Natural killer cell treated with Interleukin-12 subunit alpha and Interleukin-12 subunit beta and Interleukin-15 and Interleukin-18, amount 100 ng/mL, for 72 hours (primary cell): Measurements from ENCODE around the gene CISH. TPM values are rescaled to one million over a fixed set of nuclear protein-coding genes. Genes with fewer than 3 reads are reported as not detected.

ENCODE experiments used
- ATAC-seq, 2 donors: fragments of 150-1000 bp; cut with Tn5 transposase in 1 of 2; sonication (Bioruptor Pico), chemical (Tn5 transposase) in 1 of 2; 2 replicates each; pipeline ENCODE4 v1.10.0; 2021
- DNase-seq: peaks from one replicate; pipeline ENCODE4 v3.0.0; 2022; ENCODE audit warnings: low spot score
- H3K27ac Mint-ChIP-seq, 2 donors: 1 replicate in 1 of 2; 2 replicates in 1 of 2; pipeline ENCODE4 v1.8.0; 2022; ENCODE audit warnings: mixed read lengths in 2 of 2, mild to moderate bottlenecking in 1 of 2, moderate library complexity in 1 of 2
- H3K27me3 Mint-ChIP-seq, 2 donors: 1 replicate in 1 of 2; 2 replicates in 1 of 2; pipeline ENCODE4 v1.8.0; 2022; ENCODE audit warnings: mixed read lengths in 2 of 2
- H3K36me3 Mint-ChIP-seq: one replicate; pipeline ENCODE4 v1.8.0; 2022; ENCODE audit warnings: mixed read lengths
- H3K4me1 Mint-ChIP-seq, 2 donors: 1 replicate in 1 of 2; 2 replicates in 1 of 2; pipeline ENCODE4 v1.8.0; 2022; ENCODE audit warnings: low read depth in 2 of 2, mixed read lengths in 2 of 2, mild to moderate bottlenecking in 1 of 2
- H3K4me3 Mint-ChIP-seq: one replicate; pipeline ENCODE4 v1.8.0; 2022; ENCODE audit warnings: mixed read lengths
- H3K9me3 Mint-ChIP-seq: 2 replicates; pipeline ENCODE4 v1.8.0; 2022; ENCODE audit warnings: mixed read lengths
- total RNA-seq, 2 donors: library from RNA; stranded (reverse); gene quantifications; one replicate each; pipeline ENCODE4 v1.2.3, GENCODE V29; 2022

Gene CISH
- total RNA-seq, 2 donors from 2014 or later = 146 to 151 TPM

GRCh38 chr3:50650018-50650417 lies 38.4 kb upstream of the CISH start:
- ATAC-seq (no peak), DNase-seq (no peak)
- Mint-ChIP-seq H3K4me1 (peaks cover 4 to 10% of the 10 kb centered on the region in 2 donors), H3K27me3 (no peaks in the 10 kb centered on the region), H3K9me3 (no peaks in the 10 kb centered on the region), H3K36me3 (no peaks in the 10 kb centered on the region), H3K27ac (peak overlapping the region in 1 of 2 donors; percentile 57), H3K4me3 (no peak overlapping the region)

DNA sequence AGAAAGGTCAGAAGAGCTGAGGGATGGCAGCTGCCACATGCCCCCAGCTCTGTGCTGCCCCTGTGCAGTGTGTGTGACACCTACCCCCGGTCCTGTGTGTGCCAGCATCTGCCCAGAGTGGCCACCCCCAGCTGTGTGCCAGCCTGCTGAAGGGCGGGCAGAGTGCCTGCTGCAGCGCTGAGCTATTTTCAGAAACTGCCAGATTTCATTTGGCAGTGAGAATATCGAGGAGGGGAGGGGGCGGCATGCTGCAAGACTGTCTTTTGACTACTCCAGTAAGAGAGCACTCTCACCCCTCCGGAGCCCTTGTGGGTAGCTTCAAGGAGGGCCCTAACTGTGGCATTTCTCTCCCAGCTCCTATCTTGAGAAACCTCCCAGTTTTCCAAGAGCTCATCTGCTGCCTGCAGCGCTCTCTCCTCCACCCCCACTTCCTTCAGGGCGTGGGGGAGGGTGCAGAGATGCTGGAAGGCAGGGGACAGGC lies 37.9 kb upstream of the CISH start:
- ATAC-seq = no peak
- DNase-seq = no peak
- Mint-ChIP-seq H3K36me3 (no peaks in the 10 kb centered on the region), H3K27ac (peak overlapping the region in 1 of 2 donors; percentile 57), H3K27me3 (no peaks in the 10 kb centered on the region), H3K4me1 (peaks cover 4 to 5% of the 10 kb centered on the region in 2 donors), H3K9me3 (no peaks in the 10 kb centered on the region), H3K4me3 (no peak overlapping the region)

GRCh38 chr3:50648944-50649343 lies 37.4 kb upstream of the CISH start:
- Mint-ChIP-seq H3K4me3 (no peak overlapping the region), H3K36me3 (no peaks in the 10 kb centered on the region), H3K27ac (no peak overlapping the region), H3K4me1 (peaks cover 4 to 5% of the 10 kb centered on the region in 2 donors), H3K27me3 (no peaks in the 10 kb centered on the region), H3K9me3 (no peaks in the 10 kb centered on the region)
- DNase-seq = no peak
- ATAC-seq = no peak

- Mint-ChIP-seq H3K36me3 (no peaks in the 10 kb centered on the region), H3K27ac (no peak overlapping the region), H3K4me1 (peaks cover 4 to 5% of the 10 kb centered on the region in 2 donors), H3K4me3 (no peak overlapping the region), H3K9me3 (no peaks in the 10 kb centered on the region), H3K27me3 (no peaks in the 10 kb centered on the region)
- DNase-seq (no peak), ATAC-seq (no peak)
These were observed 36.7 kb upstream of the CISH start for GRCh38 chr3:50648313-50648712.

- DNase-seq (no peak), ATAC-seq (no peak)
- Mint-ChIP-seq H3K36me3 (peaks cover 6% of the 10 kb centered on the region), H3K4me3 (no peak overlapping the region), H3K27ac (no peak overlapping the region), H3K27me3 (no peaks in the 10 kb centered on the region), H3K4me1 (peaks cover 4 to 7% of the 10 kb centered on the region in 2 donors), H3K9me3 (no peaks in the 10 kb centered on the region)
These were observed 33.8 kb upstream of the CISH start for GRCh38 chr3:50645378-50645777.

- no peak overlapping the region for H3K27ac Mint-ChIP-seq
- H3K4me3 Mint-ChIP-seq = no peak overlapping the region
- H3K27me3 Mint-ChIP-seq = no peaks in the 10 kb centered on the region
- peaks cover 6% of the 10 kb centered on the region for H3K36me3 Mint-ChIP-seq
- DNase-seq (no peak), ATAC-seq (no peak)
- peaks cover 4 to 7% of the 10 kb centered on the region in 2 donors for H3K4me1 Mint-ChIP-seq
- no peaks in the 10 kb centered on the region for H3K9me3 Mint-ChIP-seq
These were observed 33.0 kb upstream of the CISH start for GRCh38 chr3:50644561-50644960.

- ATAC-seq = peak in 1 of 2 donors; percentile 7
- Mint-ChIP-seq H3K27me3 (no peaks in the 10 kb centered on the region), H3K36me3 (peaks cover 6% of the 10 kb centered on the region), H3K27ac (no peak overlapping the region), H3K4me1 (peaks cover 13 to 18% of the 10 kb centered on the region in 2 donors), H3K9me3 (no peaks in the 10 kb centered on the region), H3K4me3 (no peak overlapping the region)
- DNase-seq = no peak
These were observed 30.8 kb upstream of the CISH start for GRCh38 chr3:50642382-50642781.

GRCh38 chr3:50639055-50639494 lies 27.5 kb upstream of the CISH start:
- Mint-ChIP-seq H3K27me3 (no peaks in the 10 kb centered on the region), H3K27ac (peak overlapping the region in 1 of 2 donors; percentile 51), H3K4me1 (peaks cover 26 to 34% of the 10 kb centered on the region in 2 donors), H3K36me3 (peaks cover 6% of the 10 kb centered on the region), H3K4me3 (no peak overlapping the region), H3K9me3 (no peaks in the 10 kb centered on the region)
- ATAC-seq (no peak), DNase-seq (no peak)

- Mint-ChIP-seq H3K27me3 (no peaks in the 10 kb centered on the region), H3K4me3 (no peak overlapping the region), H3K27ac (peak overlapping the region; percentile 38 to 51), H3K36me3 (peaks cover 6% of the 10 kb centered on the region), H3K9me3 (no peaks in the 10 kb centered on the region), H3K4me1 (peaks cover 37 to 45% of the 10 kb centered on the region in 2 donors)
- no peak for ATAC-seq
- DNase-seq = no peak
These were observed 26.4 kb upstream of the CISH start for GRCh38 chr3:50637945-50638344.

- DNase-seq (no peak), ATAC-seq (no peak)
- Mint-ChIP-seq H3K9me3 (no peaks in the 10 kb centered on the region), H3K4me3 (no peak overlapping the region), H3K27ac (peak overlapping the region; percentile 38 to 51), H3K27me3 (no peaks in the 10 kb centered on the region), H3K36me3 (peaks cover 6% of the 10 kb centered on the region), H3K4me1 (peaks cover 46 to 55% of the 10 kb centered on the region in 2 donors)
These were observed 25.4 kb upstream of the CISH start for GRCh38 chr3:50637011-50637410.

DNA sequence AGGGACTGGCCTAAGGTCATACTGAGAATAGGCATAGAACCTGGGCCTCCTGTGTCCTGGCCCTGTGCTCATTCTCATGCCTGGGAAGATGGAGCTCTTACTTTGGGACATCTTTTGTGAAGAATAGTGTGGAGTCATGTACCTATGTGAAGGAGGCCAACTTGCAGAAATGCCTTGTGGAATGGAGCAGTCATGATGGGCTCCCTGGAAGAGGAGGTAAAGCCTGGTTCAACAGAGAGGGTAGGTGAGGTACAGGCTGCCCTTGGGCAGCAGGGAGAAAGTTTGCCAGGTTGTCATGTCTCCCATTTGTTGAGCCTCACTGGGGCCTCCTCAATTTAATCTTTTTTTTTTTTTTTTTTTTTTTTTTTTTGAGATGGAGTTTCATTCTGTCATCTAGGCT lies 23.5 kb upstream of the CISH start:
- Mint-ChIP-seq H3K4me1 (peaks cover 66 to 70% of the 10 kb centered on the region in 2 donors), H3K27ac (no peak overlapping the region), H3K36me3 (no peaks in the 10 kb centered on the region), H3K27me3 (no peaks in the 10 kb centered on the region), H3K4me3 (no peak overlapping the region), H3K9me3 (no peaks in the 10 kb centered on the region)
- no peak for ATAC-seq
- no peak for DNase-seq

- Mint-ChIP-seq H3K27ac (peak overlapping the region; percentile 82 to 83), H3K9me3 (no peaks in the 10 kb centered on the region), H3K36me3 (no peaks in the 10 kb centered on the region), H3K27me3 (no peaks in the 10 kb centered on the region), H3K4me1 (peaks cover 77 to 79% of the 10 kb centered on the region in 2 donors), H3K4me3 (no peak overlapping the region)
- ATAC-seq = no peak
- no peak for DNase-seq
These were observed 21.7 kb upstream of the CISH start for GRCh38 chr3:50633230-50633790.

DNA sequence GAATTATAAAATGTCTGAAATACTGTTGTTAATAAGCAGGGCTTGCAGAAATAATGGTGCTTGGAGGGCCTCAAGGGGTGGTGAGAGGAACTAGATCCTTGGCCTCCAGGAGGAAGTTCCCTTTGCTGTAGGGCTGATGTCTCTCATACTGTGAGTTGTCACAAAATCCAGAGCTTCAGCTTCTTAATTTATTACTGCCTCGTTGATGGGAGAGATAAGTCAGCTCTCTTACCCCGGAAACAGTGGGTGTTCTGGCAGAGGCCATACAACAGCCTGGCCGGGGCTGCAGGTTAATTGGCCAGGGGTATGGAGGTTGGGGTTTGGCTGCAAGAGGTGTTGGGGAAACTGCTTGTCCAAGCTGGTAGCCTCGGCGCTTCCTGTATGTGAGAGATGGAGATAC lies 20.9 kb upstream of the CISH start:
- Mint-ChIP-seq H3K27ac (peak overlapping the region; percentile 82 to 83), H3K36me3 (no peaks in the 10 kb centered on the region), H3K4me1 (peaks cover 77 to 80% of the 10 kb centered on the region in 2 donors), H3K9me3 (no peaks in the 10 kb centered on the region), H3K27me3 (no peaks in the 10 kb centered on the region), H3K4me3 (peak overlapping the region; percentile 45)
- ATAC-seq (peak; percentile 45 to 63), DNase-seq (no peak)

GRCh38 chr3:50630877-50631276 lies 19.3 kb upstream of the CISH start:
- peak overlapping the region; percentile 17 for H3K4me3 Mint-ChIP-seq
- no peaks in the 10 kb centered on the region for H3K36me3 Mint-ChIP-seq
- H3K27me3 Mint-ChIP-seq = no peaks in the 10 kb centered on the region
- H3K27ac Mint-ChIP-seq = peak overlapping the region in 1 of 2 donors; percentile 82
- H3K9me3 Mint-ChIP-seq = no peaks in the 10 kb centered on the region
- peak in 1 of 2 donors; percentile 26 for ATAC-seq
- no peak for DNase-seq
- peaks cover 72 to 78% of the 10 kb centered on the region in 2 donors for H3K4me1 Mint-ChIP-seq

- Mint-ChIP-seq H3K9me3 (no peaks in the 10 kb centered on the region), H3K36me3 (no peaks in the 10 kb centered on the region), H3K27me3 (no peaks in the 10 kb centered on the region), H3K4me3 (peak overlapping the region; percentile 20), H3K27ac (peak overlapping the region; percentile 55 to 80), H3K4me1 (peaks cover 72 to 81% of the 10 kb centered on the region in 2 donors)
- ATAC-seq (no peak), DNase-seq (no peak)
These were observed 18.8 kb upstream of the CISH start for GRCh38 chr3:50630394-50630793.
